Sigmoid colon (tissue), 7 donors: Measurements from ENCODE around the gene NAA50. TPM values are rescaled to one million over a fixed set of nuclear protein-coding genes. Genes with fewer than 3 reads are reported as not detected.

Source experiments
- polyA plus RNA-seq, 3 donors: library from polyadenylated mRNA; stranded (reverse); fragments of 200-250 nt; gene quantifications; one replicate each; pipeline ENCODE4 v1.2.3, GENCODE V29; 2013
- total RNA-seq, 4 donors: library from RNA; depleted of rRNA; stranded (reverse); fragments of >200 nt; gene quantifications; one replicate each; pipeline ENCODE4 v1.1.0, GENCODE V29; 2016
- donor health status: healthy with polysubstance abuse.
- donor health status: Bipolar disorder and iron deficiency.
- donor health status: healthy.

Gene NAA50
- total and polyA plus RNA-seq, 7 donors, result 29.4 to 89.9 (median 64.1) TPM

Other genes with a start within 250 kb of the NAA50 start
- gene SPICE1, start 231.1 kb downstream of the NAA50 start, total RNA-seq, result 10 to 100 TPM in 3 of 4 donors, 1 to 10 TPM in 1; 10.0 to 43.2 (median 15.1) TPM
- 1 to 10 TPM; 5.3 to 6.0 (median 6.0) TPM for gene SPICE1, start 231.1 kb downstream of the NAA50 start, polyA plus RNA-seq
- gene SIDT1, start 213.7 kb downstream of the NAA50 start, total RNA-seq, result 1 to 10 TPM in 2 of 4 donors, under 1 TPM in 2; 0.49 to 1.9 (median 0.94) TPM
- gene SIDT1, start 213.7 kb downstream of the NAA50 start, polyA plus RNA-seq, result 10 to 100 TPM in 1 of 3 donors, 1 to 10 TPM in 2; 1.4 to 16.7 (median 6.0) TPM
- gene USF3, start 49.6 kb downstream of the NAA50 start, total RNA-seq, result 10 to 100 TPM; 10.7 to 21.9 (median 18.2) TPM
- 1 to 10 TPM; 3.5 to 8.4 (median 4.8) TPM for gene USF3, start 49.6 kb downstream of the NAA50 start, polyA plus RNA-seq
- 10 to 100 TPM; 19.4 to 34.6 (median 26.1) TPM for gene ATP6V1A, start 786 bp upstream of the NAA50 start, total RNA-seq
- 10 to 100 TPM; 15.0 to 22.2 (median 19.4) TPM for gene ATP6V1A, start 786 bp upstream of the NAA50 start, polyA plus RNA-seq
- gene GRAMD1C, start 92.5 kb upstream of the NAA50 start, total RNA-seq, result 1 to 10 TPM in 2 of 4 donors, under 1 TPM in 2; 0.27 to 3.6 (median 0.95) TPM
- gene GRAMD1C, start 92.5 kb upstream of the NAA50 start, polyA plus RNA-seq, result 10 to 100 TPM in 1 of 3 donors, 1 to 10 TPM in 2; 4.9 to 12.3 (median 5.4) TPM
- 1 to 10 TPM; 1.1 to 1.4 (median 1.3) TPM for gene ZDHHC23, start 201.8 kb upstream of the NAA50 start, total RNA-seq
- gene ZDHHC23, start 201.8 kb upstream of the NAA50 start, polyA plus RNA-seq, result 1 to 10 TPM; 3.9 to 8.0 (median 4.2) TPM